Measurements from ENCODE around the gene TMEM62. TPM values are rescaled to one million over a fixed set of nuclear protein-coding genes. Genes with fewer than 3 reads are reported as not detected.

TMEM62 gene
- total and polyA plus RNA-seq, 9 of the 15 experiments (the other 6 are each of a cell fraction or from before 2014, with no cell fraction given) = 4.4 to 16.6 (median 11.1) TPM

GRCh38 chr15:43150191-43150929, 17.0 kb downstream of the TMEM62 start:
- 88% methylated on average over 5 of the region's 5 CpGs for WGBS (ENCODE audit: insufficient coverage, low coverage, missing lambda C conversion rate)
- no peak for ATAC-seq
- H3K9me1 ChIP-seq (ENCODE audit: control insufficient read depth, insufficient read depth, low read length) = no peaks in the 10 kb centered on the region
- no peaks in the 10 kb centered on the region for H3K27me3 ChIP-seq (ENCODE audit: control insufficient read depth in 2 of 2, insufficient read depth in 2 of 2, low read length in 2 of 2)
- no peak overlapping the region for H3K4me3 ChIP-seq
- H3K4me2 ChIP-seq (ENCODE audit: insufficient read depth, low read length) = no peak overlapping the region
- intact Hi-C loops (cut with micrococcal nuclease) = no loop called here
- no peak overlapping the region for H2AFZ ChIP-seq (ENCODE audit: low read depth, low read length)
- no peaks in the 10 kb centered on the region for H3K79me2 ChIP-seq (ENCODE audit: control insufficient read depth, insufficient read depth, low read length)
- in situ Hi-C loops (cut with MboI) = no loop called here
- no peaks in the 10 kb centered on the region for H3K4me1 ChIP-seq (replicated peaks in 1 of 2; ENCODE audit: control insufficient read depth in 2 of 2, insufficient read depth in 2 of 2, low read length in 2 of 2)
- TF ChIP-seq RAD51 (IDR thresholded peaks at IDR 0.05; ENCODE audit: borderline replicate concordance, low read depth) = 0 out of 2 replicates have a peak, but pooled peaks have one; percentile 13
- no peak for TF ChIP-seq ESRRB (CRISPR knock-in tag; IDR thresholded peaks at IDR 0.05; ENCODE audit: borderline replicate concordance)
- peak; percentile 19 for TF ChIP-seq NFYB (IDR thresholded peaks at IDR 0.05; ENCODE audit: extremely low read depth, insufficient read length)
- no peaks in the 10 kb centered on the region for H4K20me1 ChIP-seq (replicated peaks; ENCODE audit: control insufficient read depth, insufficient read depth, low read length)
- FAIRE-seq = no peak
- peaks cover 50% of the 10 kb centered on the region for H3K36me3 ChIP-seq (ENCODE audit: control insufficient read depth, insufficient read depth, low read length)
- CTCF ChIA-PET (ENCODE audit: low intra/inter-chr PET ratio) = no interaction called here
- H3K9me3 ChIP-seq (replicated peaks; ENCODE audit: control insufficient read depth, insufficient read depth, low read depth, low read length) = no peaks in the 10 kb centered on the region
- no TSS peak for BruUV-seq (replicated peaks)
- POLR2A ChIA-PET = no interaction called here
- DNase-seq (ENCODE audit: extremely low read depth in 1 of 4, low spot score in 3 of 4) = peak in 3 of 4 experiments; percentile 17 to 61 (median 60)
- H3K9ac ChIP-seq (ENCODE audit: insufficient read depth in 1 of 2, low read depth in 2 of 2, low read length in 2 of 2) = no peak overlapping the region
- H3K27ac ChIP-seq (ENCODE audit: extremely low read depth, low read depth, low read length) = no peak overlapping the region

GRCh38 chr15:43151688-43152087, 18.3 kb downstream of the TMEM62 start:
- Histone ChIP-seq H4K20me1 (replicated peaks; ENCODE audit: control insufficient read depth, insufficient read depth, low read length) (no peaks in the 10 kb centered on the region), H3K4me2 (ENCODE audit: insufficient read depth, low read length) (no peak overlapping the region), H3K9ac (ENCODE audit: insufficient read depth in 1 of 2, low read depth in 2 of 2, low read length in 2 of 2) (no peak overlapping the region), H3K9me1 (ENCODE audit: control insufficient read depth, insufficient read depth, low read length) (no peaks in the 10 kb centered on the region), H3K4me1 (replicated peaks in 1 of 2; ENCODE audit: control insufficient read depth in 2 of 2, insufficient read depth in 2 of 2, low read length in 2 of 2) (no peaks in the 10 kb centered on the region), H3K4me3 (no peak overlapping the region), H3K36me3 (ENCODE audit: control insufficient read depth, insufficient read depth, low read length) (peaks cover 48% of the 10 kb centered on the region), H3K79me2 (ENCODE audit: control insufficient read depth, insufficient read depth, low read length) (no peaks in the 10 kb centered on the region), H3K9me3 (replicated peaks; ENCODE audit: control insufficient read depth, insufficient read depth, low read depth, low read length) (no peaks in the 10 kb centered on the region), H3K27ac (ENCODE audit: extremely low read depth, low read depth, low read length) (no peak overlapping the region), H2AFZ (ENCODE audit: low read depth, low read length) (no peak overlapping the region), H3K27me3 (ENCODE audit: control insufficient read depth in 2 of 2, insufficient read depth in 2 of 2, low read length in 2 of 2) (no peaks in the 10 kb centered on the region)
- in situ Hi-C loops (cut with MboI) = no loop called here
- TF ChIP-seq HLTF (IDR thresholded peaks at IDR 0.05) (no peak), SMARCA5 (IDR thresholded peaks at IDR 0.05) (no peak), ESRRA (IDR thresholded peaks at IDR 0.05; ENCODE audit: borderline replicate concordance, low read depth) (peak; percentile 13; the same call in 1 of the 2 replicates), HBP1 (CRISPR knock-in tag; IDR thresholded peaks at IDR 0.05) (no peak), HMG20A (CRISPR knock-in tag; conservative IDR thresholded peaks at IDR 0.05) (no peak), NFIX (CRISPR knock-in tag; IDR thresholded peaks at IDR 0.05; ENCODE audit: low read depth) (no peak), MEIS2 (IDR thresholded peaks at IDR 0.05; ENCODE audit: partially characterized antibody) (peak; percentile 11), ZHX1 (conservative IDR thresholded peaks at IDR 0.05; ENCODE audit: low read length) (no peak), ZNF586 (CRISPR knock-in tag; conservative IDR thresholded peaks at IDR 0.05) (no peak)
- no peak for ATAC-seq
- ChIA-PET CTCF (ENCODE audit: low intra/inter-chr PET ratio) (no interaction called here), POLR2A (interaction anchor here (1.3 kb wide), 1 partner anchor 8 kb away, joined by 5 read pairs; no protein-coding TSS in a partner anchor)
- peak; percentile 29 for FAIRE-seq
- intact Hi-C loops (cut with micrococcal nuclease) = no loop called here
- WGBS (ENCODE audit: insufficient coverage, low coverage, missing lambda C conversion rate) = 55% methylated on average over 2 of the region's 2 CpGs
- no peak for DNase-seq (ENCODE audit: extremely low read depth in 1 of 4, low spot score in 3 of 4)
- BruUV-seq (replicated peaks) = no TSS peak

Data from K562 (cell line).